SK-N-MC (cell line): Measurements from ENCODE around the gene CTDSP1.

Source experiments
- DNase-seq: peaks from one replicate; pipeline ENCODE4 v3.0.0-alpha.2; 2011; ENCODE audit warnings: low read depth, low spot score
- H3K27ac ChIP-seq: fragments of 200-600 bp; sonication (generic); 2 replicates; pipeline ENCODE4 v1.5.1; 2016; ENCODE audit warnings: mixed run types
- H3K36me3 ChIP-seq: fragments of 200-600 bp; sonication (generic); 2 replicates; pipeline ENCODE4 v1.6.1; 2017; ENCODE audit warnings: antibody characterized with exemption, low read length, mixed read lengths; ENCODE audit not compliant: insufficient read depth
- H3K4me3 ChIP-seq: fragments of 200-600 bp; sonication (generic); 2 replicates; pipeline ENCODE4 v1.5.1; 2016
- H3K9ac ChIP-seq: fragments of 200-600 bp; sonication (generic); 2 replicates; pipeline ENCODE4 v1.8.0; 2017; ENCODE audit warnings: mixed run types, mixed read lengths; ENCODE audit not compliant: insufficient read length
- H3K9me3 ChIP-seq: fragments of 200-600 bp; sonication (generic); 2 replicates; pipeline ENCODE4 v1.6.1; 2017; ENCODE audit warnings: low read depth, mild to moderate bottlenecking, antibody characterized with exemption, low read length, moderate library complexity, mixed read lengths
- EZH2 ChIP-seq: fragments of 200-600 bp; sonication (generic); IDR thresholded peaks from one replicate; pipeline ENCODE4 v1.6.1; 2017; ENCODE audit warnings: antibody characterized with exemption
- FOXP2 ChIP-seq: optimal IDR thresholded peaks from 2 replicates; pipeline ENCODE3; 2011; ENCODE audit warnings: mild to moderate bottlenecking, moderate library complexity; ENCODE audit not compliant: insufficient read depth; ENCODE audit errors: extremely low read length, control extremely low read depth
- POLR2AphosphoS5 ChIP-seq: IDR thresholded peaks from 2 replicates; pipeline ENCODE4 v1.6.1; 2012; ENCODE audit warnings: mild to moderate bottlenecking, low read depth, low read length, borderline replicate concordance

CTDSP1 gene

GRCh38 chr2:218366621-218367414, 32.9 kb upstream of the CTDSP1 start:
- H3K4me3 ChIP-seq, result no peak overlapping the region
- no peak overlapping the region for H3K9ac ChIP-seq
- H3K9me3 ChIP-seq, result no peaks in the 10 kb centered on the region
- TF ChIP-seq EZH2, result no peak
- no peak for TF ChIP-seq POLR2AphosphoS5
- H3K27ac ChIP-seq, result no peak overlapping the region
- H3K36me3 ChIP-seq, result no peaks in the 10 kb centered on the region
- DNase-seq, result no peak

GRCh38 chr2:218367415-218368149, 32.1 kb upstream of the CTDSP1 start:
- Histone ChIP-seq H3K4me3 (no peak overlapping the region), H3K27ac (no peak overlapping the region), H3K9ac (no peak overlapping the region), H3K36me3 (no peaks in the 10 kb centered on the region), H3K9me3 (no peaks in the 10 kb centered on the region)
- TF ChIP-seq FOXP2 (no peak), EZH2 (no peak), POLR2AphosphoS5 (no peak)
- no peak for DNase-seq

- H3K27ac ChIP-seq, result no peak overlapping the region
- H3K9ac ChIP-seq, result no peak overlapping the region
- no peaks in the 10 kb centered on the region for H3K9me3 ChIP-seq
- no peaks in the 10 kb centered on the region for H3K36me3 ChIP-seq
- TF ChIP-seq POLR2AphosphoS5 (no peak), EZH2 (no peak), FOXP2 (no peak)
- DNase-seq, result no peak
- no peak overlapping the region for H3K4me3 ChIP-seq
These were observed 31.5 kb upstream of the CTDSP1 start for GRCh38 chr2:218368150-218368528.

GRCh38 chr2:218368621-218369153, 31.0 kb upstream of the CTDSP1 start:
- no peak overlapping the region for H3K4me3 ChIP-seq
- no peak overlapping the region for H3K9ac ChIP-seq
- no peak overlapping the region for H3K27ac ChIP-seq
- no peaks in the 10 kb centered on the region for H3K36me3 ChIP-seq
- H3K9me3 ChIP-seq, result no peaks in the 10 kb centered on the region
- DNase-seq, result no peak
- TF ChIP-seq EZH2, result no peak
- TF ChIP-seq FOXP2, result no peak
- TF ChIP-seq POLR2AphosphoS5, result no peak

GRCh38 chr2:218369330-218369729, 30.3 kb upstream of the CTDSP1 start:
- Histone ChIP-seq H3K27ac (no peak overlapping the region), H3K4me3 (no peak overlapping the region), H3K9me3 (no peaks in the 10 kb centered on the region), H3K36me3 (no peaks in the 10 kb centered on the region), H3K9ac (no peak overlapping the region)
- TF ChIP-seq FOXP2 (no peak), EZH2 (no peak), POLR2AphosphoS5 (no peak)
- no peak for DNase-seq

- TF ChIP-seq EZH2 (no peak), POLR2AphosphoS5 (no peak), FOXP2 (no peak)
- no peak for DNase-seq
- H3K27ac ChIP-seq, result no peak overlapping the region
- H3K9ac ChIP-seq, result no peak overlapping the region
- no peaks in the 10 kb centered on the region for H3K36me3 ChIP-seq
- no peak overlapping the region for H3K4me3 ChIP-seq
- H3K9me3 ChIP-seq, result no peaks in the 10 kb centered on the region
These were observed 29.1 kb upstream of the CTDSP1 start for GRCh38 chr2:218370410-218371063.

GRCh38 chr2:218371983-218372350, 27.7 kb upstream of the CTDSP1 start:
- H3K4me3 ChIP-seq, result no peak overlapping the region
- H3K36me3 ChIP-seq, result no peaks in the 10 kb centered on the region
- no peaks in the 10 kb centered on the region for H3K9me3 ChIP-seq
- no peak overlapping the region for H3K9ac ChIP-seq
- no peak for DNase-seq
- no peak for TF ChIP-seq EZH2
- TF ChIP-seq FOXP2, result no peak
- TF ChIP-seq POLR2AphosphoS5, result no peak
- H3K27ac ChIP-seq, result no peak overlapping the region

GRCh38 chr2:218374795-218375194, 24.9 kb upstream of the CTDSP1 start:
- Histone ChIP-seq H3K4me3 (no peak overlapping the region), H3K27ac (no peak overlapping the region), H3K9me3 (no peaks in the 10 kb centered on the region), H3K36me3 (no peaks in the 10 kb centered on the region), H3K9ac (no peak overlapping the region)
- TF ChIP-seq EZH2 (no peak), FOXP2 (no peak), POLR2AphosphoS5 (no peak)
- no peak for DNase-seq
